Pancreas (tissue), 10 donors: Measurements from ENCODE around the gene POMGNT2. TPM values are rescaled to one million over a fixed set of nuclear protein-coding genes. Genes with fewer than 3 reads are reported as not detected.
A peak's percentile ranks its signal among the peaks of the same experiment; 100 is the strongest.

Experiments used
- ATAC-seq, 4 donors: fragments of 200-7000 bp; cut with Tn5 transposase; one replicate each; pipeline versions ENCODE4 v1.8.0 to v1.9.1; 2020; ENCODE audit warnings: mild to moderate bottlenecking in 4 of 4, moderate library complexity in 4 of 4
- DNase-seq, 6 donors: peaks; one replicate each; pipeline ENCODE4 v3.0.0-alpha.2; 2020
- FAIRE-seq: peaks from 2 replicates; lab custom pipeline; 2012; peaks lifted over from hg19 to GRCh38; lab: Jason Lieb, UNC
- H3K27ac ChIP-seq, 4 donors: fragments of 200-600 bp; sonication (generic); 1 replicate in 3 of 4; 2 replicates in 1 of 4; pipeline versions ENCODE4 v1.5.0 to v1.8.0; 2020
- H3K27me3 ChIP-seq, 4 donors: fragments of 200-600 bp; one replicate each; pipeline ENCODE4 v1.8.0; 2021
- H3K36me3 ChIP-seq, 3 donors: fragments of 200-600 bp; sonication (generic) in 1 of 3; one replicate each; pipeline versions ENCODE4 v1.5.0 to v1.8.0; 2020 to 2021
- H3K4me1 ChIP-seq, 3 donors: fragments of 200-600 bp; one replicate each; pipeline ENCODE4 v1.8.0; 2021
- H3K4me3 ChIP-seq, 4 donors: fragments of 200-600 bp; sonication (generic) in 2 of 4; one replicate each; pipeline versions ENCODE4 v1.5.0 to v1.8.0; 2020 to 2021
- H3K9me3 ChIP-seq, 4 donors: fragments of 200-600 bp; one replicate each; pipeline ENCODE4 v1.8.0; 2021
- CTCF ChIP-seq, 4 donors: fragments of 200-600 bp; sonication (generic) in 3 of 4; IDR thresholded peaks; one replicate each; pipeline versions ENCODE4 v1.5.0 to v1.8.0; 2021; ENCODE audit warnings: antibody characterized with exemption in 4 of 4
- WGBS, 2 donors: extraction: QIAGEN DNeasy Blood & Tissue Kit; methylation state at CpG; one replicate each; pipeline ENCODE4 v1.1.7; 2013; 5-methylcytosine and 5-hydroxymethylcytosine counted together
- intact Hi-C, 3 donors: fragments of 100-400 bp; cut with DNase I; formaldehyde crosslinking; loops; one replicate each; pipeline versions ENCODE4 v1.11.1 to v1.14.2; 2022
- polyA plus RNA-seq, 2 donors: library from polyadenylated mRNA; stranded (reverse); fragments of 200-250 nt; gene quantifications; one replicate each; pipeline ENCODE4 v1.2.3, GENCODE V29; 2013
- total RNA-seq, 6 donors: library from RNA; stranded (reverse); fragmentation: NEBNext Ultra II Directional in 4 of 6; extraction: Animal tissue kit (Norgen Biotek cat#: 25700) in 4 of 6; gene quantifications; one replicate each; pipeline versions ENCODE4 v1.2.1 to v1.2.4, GENCODE V29; 2021 to 2023
- donor health status: healthy with polysubstance abuse.
- donor health status: DM: no; HTN: no; CAD: no; lungs with moderate emphysema.
- donor health status: DM: no; HTN: no; CAD: no.
- donor health status: control.
- donor health status: control.
- donor health status: Bipolar disorder and iron deficiency.
- donor health status: DM: yes; HTN: yes; CAD: no.
- donor health status: DM: no; HTN: no; CAD: no.
- donor health status: DM: no; HTN: no; CAD: no.
- donor health status: DM: yes; HTN: yes; CAD: no.

POMGNT2 gene
- total and polyA plus RNA-seq, 8 donors = 4.4 to 13.5 (median 7.8) TPM

- Histone ChIP-seq H3K4me3 (no peak overlapping the region), H3K27ac (no peak overlapping the region), H3K9me3 (no peaks in the 10 kb centered on the region), H3K36me3 (no peaks in the 10 kb centered on the region), H3K4me1 (peaks cover 0 to 3% (median 0%) of the 10 kb centered on the region in 3 donors), H3K27me3 (no peaks in the 10 kb centered on the region)
- TF ChIP-seq CTCF (IDR thresholded peaks at IDR 0.05) = no peak
- no peak for ATAC-seq
- intact Hi-C loops = no loop called here
- 93% methylated on average over 5 of the region's 5 CpGs for WGBS, 2 donors
- no peak for FAIRE-seq
- DNase-seq = no peak
Observed at GRCh38 chr3:43095370-43095769, 10.5 kb downstream of the POMGNT2 start.

DNA sequence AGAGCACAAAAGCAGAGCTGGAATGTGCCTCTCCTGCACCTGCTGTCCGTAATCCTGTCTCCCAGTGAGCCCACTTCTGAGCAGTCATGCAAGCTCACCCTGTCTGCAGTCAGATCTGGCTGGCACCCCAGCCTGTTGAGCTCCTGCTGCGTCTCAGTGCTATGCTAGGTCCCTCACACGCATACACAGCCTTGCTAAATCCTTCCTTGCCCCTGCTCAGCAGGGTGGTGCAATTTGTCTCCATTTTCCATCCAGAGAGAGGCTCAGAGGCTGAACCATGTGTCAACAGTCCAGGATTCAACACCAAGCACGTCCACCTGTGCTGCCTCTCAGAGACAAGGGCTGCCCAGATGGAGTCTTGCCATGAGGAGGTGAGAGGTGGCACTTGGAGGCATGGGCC is 11.0 kb downstream of the POMGNT2 start:
- TF ChIP-seq CTCF (IDR thresholded peaks at IDR 0.05) = no peak
- Histone ChIP-seq H3K9me3 (no peaks in the 10 kb centered on the region), H3K4me1 (peaks cover 0 to 3% (median 0%) of the 10 kb centered on the region in 3 donors), H3K4me3 (no peak overlapping the region), H3K27me3 (no peaks in the 10 kb centered on the region), H3K27ac (no peak overlapping the region), H3K36me3 (no peaks in the 10 kb centered on the region)
- intact Hi-C loops = no loop called here
- FAIRE-seq (no peak), ATAC-seq (peak in 1 of 4 donors; percentile 44), DNase-seq (no peak)
- 79 to 82% methylated on average over 4 of the region's 4 CpGs for WGBS, 2 donors

DNA sequence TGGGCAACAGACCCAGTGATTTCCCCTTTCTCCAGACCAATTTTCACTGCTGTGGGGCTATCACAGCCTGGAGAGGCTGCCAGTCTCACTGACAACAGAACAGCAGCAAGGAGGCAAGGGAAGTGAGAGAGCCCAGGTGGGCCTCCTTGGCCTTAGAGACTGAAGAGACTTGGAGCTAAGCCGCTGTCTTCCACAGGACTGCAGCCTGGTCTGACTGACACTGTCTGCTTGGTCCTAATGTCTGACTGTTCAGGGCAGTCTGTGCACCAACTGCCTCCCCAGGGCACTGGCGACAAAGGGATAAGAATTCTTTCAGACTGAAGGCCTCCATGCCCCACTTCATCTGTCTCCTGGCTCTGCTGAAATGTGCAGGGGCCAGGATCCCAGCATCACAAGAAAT is 11.5 kb downstream of the POMGNT2 start:
- no peak for TF ChIP-seq CTCF (IDR thresholded peaks at IDR 0.05)
- intact Hi-C loops = no loop called here
- WGBS, 2 donors = 94 to 95% methylated on average over 2 of the region's 2 CpGs
- ATAC-seq (no peak), DNase-seq (no peak), FAIRE-seq (no peak)
- Histone ChIP-seq H3K4me1 (peaks cover 0 to 3% (median 0%) of the 10 kb centered on the region in 3 donors), H3K36me3 (no peaks in the 10 kb centered on the region), H3K4me3 (no peak overlapping the region), H3K27me3 (no peaks in the 10 kb centered on the region), H3K27ac (no peak overlapping the region), H3K9me3 (no peaks in the 10 kb centered on the region)

GRCh38 chr3:43093974-43094373 is 11.9 kb downstream of the POMGNT2 start:
- Histone ChIP-seq H3K27me3 (no peaks in the 10 kb centered on the region), H3K4me3 (no peak overlapping the region), H3K4me1 (peaks cover 0 to 3% (median 0%) of the 10 kb centered on the region in 3 donors), H3K27ac (no peak overlapping the region), H3K9me3 (no peaks in the 10 kb centered on the region), H3K36me3 (no peaks in the 10 kb centered on the region)
- WGBS, 2 donors = 93% methylated on average over 2 of the region's 2 CpGs
- no peak for TF ChIP-seq CTCF (IDR thresholded peaks at IDR 0.05)
- FAIRE-seq = no peak
- DNase-seq = no peak
- ATAC-seq = no peak
- intact Hi-C loops = no loop called here

DNA sequence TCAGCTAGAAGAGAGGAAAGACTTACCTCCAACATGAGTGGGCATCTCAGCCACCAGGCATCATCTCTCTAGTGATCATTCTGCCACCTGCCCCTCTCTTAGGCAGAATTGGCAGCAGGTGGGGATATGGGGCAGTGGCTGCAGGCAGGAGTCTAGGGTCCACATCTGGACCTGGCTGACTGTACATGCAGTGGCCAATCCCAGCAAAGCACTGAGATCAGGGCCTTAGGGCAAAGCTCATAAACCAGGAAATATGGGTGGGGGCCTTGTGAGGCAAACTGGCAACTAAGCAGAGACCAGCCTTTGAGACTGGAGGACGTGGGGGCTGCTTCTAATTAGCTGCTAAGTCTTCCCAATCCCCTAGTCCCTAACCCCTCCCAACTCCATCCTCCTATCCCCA is 12.9 kb downstream of the POMGNT2 start:
- intact Hi-C loops = no loop called here
- no peaks in the 10 kb centered on the region for H3K36me3 ChIP-seq
- H3K4me1 ChIP-seq = peaks cover 0 to 3% (median 0%) of the 10 kb centered on the region in 3 donors
- FAIRE-seq = no peak
- no peaks in the 10 kb centered on the region for H3K27me3 ChIP-seq
- H3K4me3 ChIP-seq = no peak overlapping the region
- WGBS, 2 donors = 80 to 92% methylated on average over 1 of the region's 1 CpG
- no peaks in the 10 kb centered on the region for H3K9me3 ChIP-seq
- no peak for ATAC-seq
- no peak overlapping the region for H3K27ac ChIP-seq
- TF ChIP-seq CTCF (IDR thresholded peaks at IDR 0.05) = no peak
- DNase-seq = no peak
